Keratinocyte (primary cell): ENCODE results near the gene ANKRD13A. TPM values are rescaled to one million over a fixed set of nuclear protein-coding genes. Genes with fewer than 3 reads are reported as not detected.
"Not testable (repeated sequence)": the region's sequence is repeated elsewhere in the genome, so short reads cannot be mapped to it uniquely, and the experiment has no call there.

Experiments used
- DNase-seq: peaks from one replicate; pipeline ENCODE4 v3.0.0-alpha.2; 2011; ENCODE audit warnings: low read depth, missing footprints, low spot score
- FAIRE-seq: peaks from 2 replicates; lab custom pipeline; 2011; peaks lifted over from hg19 to GRCh38; lab: Jason Lieb, UNC
- H2AFZ ChIP-seq: 2 replicates; pipeline ENCODE4 v1.6.0; 2012; ENCODE audit warnings: low read length, control low read depth, inconsistent platforms; ENCODE audit not compliant: control insufficient read depth
- H3K27ac ChIP-seq: 2 replicates; pipeline ENCODE4 v1.5.1; 2011; ENCODE audit warnings: low read length; ENCODE audit not compliant: control insufficient read depth, insufficient read depth
- H3K27me3 ChIP-seq: 3 replicates; pipeline ENCODE4 v1.6.0; 2011; ENCODE audit warnings: low read length; ENCODE audit not compliant: control insufficient read depth, insufficient read depth; ENCODE audit errors: extremely low read depth
- H3K36me3 ChIP-seq, 2 experiments: 2 replicates in 1 of 2; 3 replicates in 1 of 2; pipeline ENCODE4 v1.5.1; 2011; ENCODE audit warnings: low read length in 2 of 2, mild to moderate bottlenecking in 1 of 2; ENCODE audit not compliant: control insufficient read depth in 2 of 2, insufficient read depth in 2 of 2; ENCODE audit errors: extremely low read depth in 1 of 2
- H3K4me1 ChIP-seq: 3 replicates; pipeline ENCODE4 v1.5.1; 2011; ENCODE audit warnings: low read length; ENCODE audit not compliant: control insufficient read depth, insufficient read depth; ENCODE audit errors: extremely low read depth
- H3K4me2 ChIP-seq: 3 replicates; pipeline ENCODE4 v1.6.0; 2011; ENCODE audit warnings: low read depth, low read length; ENCODE audit not compliant: control insufficient read depth, insufficient read depth; ENCODE audit errors: extremely low read depth
- H3K4me3 ChIP-seq, 3 experiments: fragments of 200-600 bp in 1 of 3; sonication (generic) in 1 of 3; 2 replicates in 2 of 3; 3 replicates in 1 of 3; pipeline ENCODE4 v1.5.1; 2011 to 2016; ENCODE audit warnings: low read length in 3 of 3, mild to moderate bottlenecking in 3 of 3, control low read depth in 2 of 3, inconsistent platforms in 1 of 3, low read depth in 1 of 3, mixed read lengths in 1 of 3, mixed run types in 1 of 3, moderate library complexity in 1 of 3; ENCODE audit not compliant: control insufficient read depth in 2 of 3, insufficient read depth in 2 of 3; ENCODE audit errors: extremely low read depth in 1 of 3
- H3K79me2 ChIP-seq: 2 replicates; pipeline ENCODE4 v1.6.0; 2012; ENCODE audit warnings: low read length; ENCODE audit not compliant: control insufficient read depth, insufficient read depth
- H3K9ac ChIP-seq: 3 replicates; pipeline ENCODE4 v1.6.0; 2011; ENCODE audit warnings: low read length; ENCODE audit not compliant: control insufficient read depth, insufficient read depth; ENCODE audit errors: extremely low read depth
- H3K9me1 ChIP-seq: 3 replicates; pipeline ENCODE4 v1.6.0; 2011; ENCODE audit warnings: low read length; ENCODE audit not compliant: control insufficient read depth, insufficient read depth; ENCODE audit errors: extremely low read depth
- H3K9me3 ChIP-seq: 2 replicates; pipeline ENCODE4 v1.5.1; 2012; ENCODE audit warnings: low read depth, low read length; ENCODE audit not compliant: control insufficient read depth
- H4K20me1 ChIP-seq: 3 replicates; pipeline ENCODE4 v1.6.0; 2011; ENCODE audit warnings: low read length; ENCODE audit not compliant: control insufficient read depth, insufficient read depth; ENCODE audit errors: extremely low read depth
- EZH2 ChIP-seq: IDR thresholded peaks from one replicate; pipeline ENCODE4 v1.6.1; 2012; ENCODE audit warnings: inconsistent platforms, mild to moderate bottlenecking, low read length, moderate library complexity
- dilution Hi-C: fragments of 300-500 bp; cut with MboI; formaldehyde crosslinking; loops from one replicate; pipeline ENCODE4 v1.7.0; 2020; ENCODE audit warnings: low sequenced_read_pairs; ENCODE audit not compliant: extremely low pct_ligation_motif_present
- polyA plus RNA-seq, 5 experiments: library from polyadenylated mRNA; depleted of rRNA in 3 of 5; stranded (reverse) in 3 of 5; stranded (forward) in 1 of 5; unstranded in 1 of 5; fragments of >200 nt; gene quantifications; 1 replicate in 1 of 5; 2 replicates in 3 of 5; 3 replicates in 1 of 5; pipeline versions ENCODE4 v1.2.1 to v1.2.3, GENCODE V29; 2011 to 2012; ENCODE audit warnings: missing spikeins in 2 of 5, low read depth in 1 of 5, low replicate concordance in 1 of 5
- TF ChIP-seq, protein P1 (sequence below), 3 experiments: IDR thresholded peaks in 1 of 3; conservative IDR thresholded peaks in 1 of 3; optimal IDR thresholded peaks in 1 of 3; 2 replicates in 2 of 3; 3 replicates in 1 of 3; pipeline versions ENCODE3 to v1.5.1; 2011; ENCODE audit warnings: low read length in 3 of 3, mild to moderate bottlenecking in 3 of 3, moderate library complexity in 2 of 3, control low read depth in 1 of 3, inconsistent platforms in 1 of 3; ENCODE audit not compliant: insufficient read depth in 2 of 3; ENCODE audit errors: extremely low read depth in 1 of 3

Gene ANKRD13A
- polyA plus RNA-seq, 1 donor (not counting 4 experiments of a cell fraction or from before 2014, with no cell fraction given), result 73.1 TPM

- Histone ChIP-seq H3K4me1 (no peaks in the 10 kb centered on the region), H3K9me1 (no peaks in the 10 kb centered on the region), H3K9me3 (no peaks in the 10 kb centered on the region), H2AFZ (no peak overlapping the region), H3K4me2 (no peak overlapping the region), H3K4me3 (no peak overlapping the region), H3K79me2 (no peaks in the 10 kb centered on the region), H3K9ac (no peak overlapping the region), H3K27me3 (no peaks in the 10 kb centered on the region), H3K36me3 (no peaks in the 10 kb centered on the region), H4K20me1 (no peaks in the 10 kb centered on the region), H3K27ac (no peak overlapping the region)
- FAIRE-seq (no peak), DNase-seq (no peak)
- dilution Hi-C loops, result no loop called here
- TF ChIP-seq, protein P1, sequence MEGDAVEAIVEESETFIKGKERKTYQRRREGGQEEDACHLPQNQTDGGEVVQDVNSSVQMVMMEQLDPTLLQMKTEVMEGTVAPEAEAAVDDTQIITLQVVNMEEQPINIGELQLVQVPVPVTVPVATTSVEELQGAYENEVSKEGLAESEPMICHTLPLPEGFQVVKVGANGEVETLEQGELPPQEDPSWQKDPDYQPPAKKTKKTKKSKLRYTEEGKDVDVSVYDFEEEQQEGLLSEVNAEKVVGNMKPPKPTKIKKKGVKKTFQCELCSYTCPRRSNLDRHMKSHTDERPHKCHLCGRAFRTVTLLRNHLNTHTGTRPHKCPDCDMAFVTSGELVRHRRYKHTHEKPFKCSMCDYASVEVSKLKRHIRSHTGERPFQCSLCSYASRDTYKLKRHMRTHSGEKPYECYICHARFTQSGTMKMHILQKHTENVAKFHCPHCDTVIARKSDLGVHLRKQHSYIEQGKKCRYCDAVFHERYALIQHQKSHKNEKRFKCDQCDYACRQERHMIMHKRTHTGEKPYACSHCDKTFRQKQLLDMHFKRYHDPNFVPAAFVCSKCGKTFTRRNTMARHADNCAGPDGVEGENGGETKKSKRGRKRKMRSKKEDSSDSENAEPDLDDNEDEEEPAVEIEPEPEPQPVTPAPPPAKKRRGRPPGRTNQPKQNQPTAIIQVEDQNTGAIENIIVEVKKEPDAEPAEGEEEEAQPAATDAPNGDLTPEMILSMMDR (optimal IDR thresholded peaks at IDR 0.05 in 1 of 3, IDR thresholded peaks at IDR 0.05 in 1 of 3, conservative IDR thresholded peaks at IDR 0.05 in 1 of 3; ENCODE audit: extremely low read depth in 1 of 3, insufficient read depth in 2 of 3, low read length in 3 of 3), result no peak
- TF ChIP-seq EZH2, result no peak
These were observed 68.3 kb downstream of the ANKRD13A start for GRCh38 chr12:110067531-110067930.

GRCh38 chr12:110068115-110068514 is 68.9 kb downstream of the ANKRD13A start:
- H3K4me3 ChIP-seq, H3K27ac ChIP-seq, H3K36me3 ChIP-seq, H3K27me3 ChIP-seq, H3K9me1 ChIP-seq, H3K9me3 ChIP-seq, dilution Hi-C loops, H3K4me1 ChIP-seq, H3K9ac ChIP-seq, H4K20me1 ChIP-seq, H3K79me2 ChIP-seq, FAIRE-seq, H2AFZ ChIP-seq, H3K4me2 ChIP-seq, DNase-seq: not testable (repeated sequence)

DNA sequence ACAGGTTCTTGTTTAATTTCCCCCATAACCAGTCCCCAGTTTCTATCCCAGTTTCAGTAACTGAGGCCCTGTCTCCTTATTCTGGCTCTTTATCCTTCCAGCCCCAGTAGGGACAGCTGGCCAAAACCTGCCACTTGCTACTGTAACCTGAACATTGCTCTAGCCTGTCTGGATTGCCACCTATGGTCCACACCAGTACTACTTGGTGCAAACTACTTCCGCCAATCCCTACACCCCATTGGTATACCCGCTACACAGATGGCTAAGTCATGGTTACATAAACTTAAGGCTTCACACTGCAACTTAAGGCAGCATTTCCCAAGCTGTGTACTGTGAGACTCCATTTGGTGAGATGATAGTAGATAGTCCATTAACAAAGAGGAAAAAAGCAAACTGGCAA is 69.4 kb downstream of the ANKRD13A start:
- DNase-seq (no peak), FAIRE-seq (no peak)
- H3K27me3 ChIP-seq, result no peaks in the 10 kb centered on the region
- no peaks in the 10 kb centered on the region for H3K9me1 ChIP-seq
- no peak overlapping the region for H2AFZ ChIP-seq
- H3K36me3 ChIP-seq, result no peaks in the 10 kb centered on the region
- TF ChIP-seq, protein P1 (optimal IDR thresholded peaks at IDR 0.05 in 1 of 3, IDR thresholded peaks at IDR 0.05 in 1 of 3, conservative IDR thresholded peaks at IDR 0.05 in 1 of 3; ENCODE audit: extremely low read depth in 1 of 3, insufficient read depth in 2 of 3, low read length in 3 of 3), result no peak
- TF ChIP-seq EZH2, result no peak
- no peak overlapping the region for H3K4me2 ChIP-seq
- no peak overlapping the region for H3K9ac ChIP-seq
- H3K4me1 ChIP-seq, result peaks cover 9% of the 10 kb centered on the region
- dilution Hi-C loops, result no loop called here
- no peaks in the 10 kb centered on the region for H3K79me2 ChIP-seq
- no peak overlapping the region for H3K27ac ChIP-seq
- no peaks in the 10 kb centered on the region for H3K9me3 ChIP-seq
- no peaks in the 10 kb centered on the region for H4K20me1 ChIP-seq
- no peak overlapping the region for H3K4me3 ChIP-seq
